HG02571 (cell line): ENCODE measurements around the gene PLCD3.

Experiments used
- ATAC-seq: cut with Tn5 transposase; IDR thresholded peaks from one replicate; pipeline ENCODE4 v1.9.1; 2021; ENCODE audit warnings: mild to moderate bottlenecking, moderate library complexity; ENCODE audit not compliant: unreplicated experiment

Gene PLCD3

GRCh38 chr17:45120558-45120957 is 11.8 kb downstream of the PLCD3 start:
- ATAC-seq, result no peak

GRCh38 chr17:45119964-45120363 is 12.4 kb downstream of the PLCD3 start:
- ATAC-seq, result no peak

- no peak for ATAC-seq
Observed at GRCh38 chr17:45118691-45119090, 13.6 kb downstream of the PLCD3 start.

- no peak for ATAC-seq
Observed at GRCh38 chr17:45117848-45118646, 14.3 kb downstream of the PLCD3 start.

DNA sequence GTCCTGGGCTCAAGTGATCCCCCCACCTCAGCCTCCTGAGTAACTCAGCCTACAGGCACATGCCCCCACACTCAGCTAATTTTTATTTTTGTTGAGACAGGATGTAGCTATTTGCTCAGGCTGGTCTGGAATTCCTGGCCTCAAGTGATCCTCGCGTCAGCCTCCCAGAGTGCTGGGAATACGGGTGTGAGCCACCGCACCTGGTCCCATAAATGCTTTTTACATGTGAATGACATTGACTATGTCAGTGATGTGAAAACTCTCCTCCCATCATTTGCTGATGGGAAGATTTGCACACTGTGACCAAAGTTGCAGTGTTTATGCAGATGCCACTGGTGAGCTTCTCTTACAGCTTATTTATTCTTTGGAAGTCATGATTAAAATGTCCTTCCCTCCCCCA is 15.0 kb downstream of the PLCD3 start:
- ATAC-seq, result no peak

GRCh38 chr17:45116434-45117016 is 15.8 kb downstream of the PLCD3 start:
- ATAC-seq, result no peak

DNA sequence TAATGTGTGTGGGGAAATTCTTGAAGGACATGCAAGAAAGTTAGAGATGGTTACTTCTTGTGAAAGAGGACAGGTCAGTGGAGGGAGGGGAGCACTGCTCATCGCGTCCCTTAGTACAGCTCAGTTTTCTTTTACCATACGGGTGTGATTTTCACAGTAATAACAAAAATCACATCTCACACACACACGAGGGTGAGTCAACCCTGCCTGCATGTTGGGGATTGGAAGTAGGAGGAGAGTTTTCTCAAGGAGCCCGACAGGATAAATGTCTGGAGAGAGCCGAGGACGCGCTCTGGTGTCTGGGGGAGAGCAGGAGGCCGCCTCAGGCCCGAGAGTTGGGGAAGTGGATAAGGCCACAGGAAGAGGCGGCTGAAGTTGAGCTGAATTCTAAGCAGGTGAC is 16.4 kb downstream of the PLCD3 start:
- ATAC-seq, result no peak

- ATAC-seq, result no peak
Observed at GRCh38 chr17:45115015-45115625, 17.2 kb downstream of the PLCD3 start.

GRCh38 chr17:45114117-45114932 is 18.0 kb downstream of the PLCD3 start:
- ATAC-seq, result no peak

- ATAC-seq, result no peak
Observed at GRCh38 chr17:45113424-45113754, 18.9 kb downstream of the PLCD3 start.

DNA sequence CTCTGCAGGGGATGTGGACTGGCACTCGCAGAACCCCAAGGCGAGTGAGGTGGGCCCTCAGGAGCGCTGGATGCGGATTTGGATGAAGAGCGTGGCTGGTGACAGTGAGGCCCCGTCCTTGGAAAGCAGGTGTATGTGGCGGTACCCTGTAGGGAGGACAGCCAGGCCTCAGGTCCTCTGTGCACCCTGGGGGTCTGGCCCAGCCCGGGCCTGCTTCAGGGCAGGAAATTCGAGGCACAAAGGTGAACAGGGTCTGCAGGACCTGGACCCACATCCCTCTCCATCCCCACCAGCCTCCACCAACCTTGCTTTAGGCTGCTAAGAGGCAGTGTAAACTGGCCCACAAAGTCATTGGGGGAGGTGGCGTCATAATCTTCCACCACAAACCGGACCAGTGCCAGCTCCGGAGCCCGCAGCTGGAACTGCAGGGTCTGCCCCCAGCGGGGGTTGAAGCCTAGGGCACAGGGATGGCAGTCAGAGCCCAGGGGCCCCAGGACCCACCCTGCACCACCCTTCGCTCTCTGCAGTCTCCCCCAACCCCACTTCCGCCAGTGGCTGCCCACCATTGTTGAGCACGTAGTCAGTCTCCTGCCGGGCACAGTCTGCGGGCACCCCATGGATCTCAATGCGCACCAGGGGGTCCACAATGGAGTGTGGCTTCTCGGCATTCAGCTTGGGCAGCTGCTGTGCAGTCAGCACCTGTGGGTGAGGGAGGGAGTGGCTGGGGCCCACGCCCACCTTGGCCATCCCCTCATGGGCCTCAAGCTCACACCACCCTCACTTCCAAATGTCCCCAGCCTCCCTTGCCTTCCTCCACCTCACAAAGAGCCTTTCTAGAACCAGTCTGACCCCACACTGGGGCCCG is 19.5 kb downstream of the PLCD3 start:
- ATAC-seq, result no peak

DNA sequence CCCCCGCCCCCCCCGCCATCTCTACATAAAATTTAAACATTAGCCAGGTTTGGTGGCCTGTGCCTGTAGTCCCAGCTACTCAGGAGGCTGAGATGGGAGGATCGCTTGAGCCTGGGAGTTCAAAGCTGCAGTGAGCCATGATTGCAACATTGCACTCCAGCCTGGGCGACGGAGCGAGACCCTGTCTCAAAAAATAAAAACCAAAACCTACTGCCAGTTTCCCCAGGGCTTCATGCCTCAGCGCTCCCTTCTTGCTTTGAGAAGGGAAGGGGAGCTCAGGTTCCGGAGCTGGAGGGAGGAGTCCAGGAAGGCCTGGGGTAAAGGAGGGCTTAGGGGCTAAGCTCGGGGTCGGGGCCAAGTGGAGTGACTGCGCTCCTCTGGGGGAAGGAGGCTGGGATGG is 20.5 kb downstream of the PLCD3 start:
- no peak for ATAC-seq

DNA sequence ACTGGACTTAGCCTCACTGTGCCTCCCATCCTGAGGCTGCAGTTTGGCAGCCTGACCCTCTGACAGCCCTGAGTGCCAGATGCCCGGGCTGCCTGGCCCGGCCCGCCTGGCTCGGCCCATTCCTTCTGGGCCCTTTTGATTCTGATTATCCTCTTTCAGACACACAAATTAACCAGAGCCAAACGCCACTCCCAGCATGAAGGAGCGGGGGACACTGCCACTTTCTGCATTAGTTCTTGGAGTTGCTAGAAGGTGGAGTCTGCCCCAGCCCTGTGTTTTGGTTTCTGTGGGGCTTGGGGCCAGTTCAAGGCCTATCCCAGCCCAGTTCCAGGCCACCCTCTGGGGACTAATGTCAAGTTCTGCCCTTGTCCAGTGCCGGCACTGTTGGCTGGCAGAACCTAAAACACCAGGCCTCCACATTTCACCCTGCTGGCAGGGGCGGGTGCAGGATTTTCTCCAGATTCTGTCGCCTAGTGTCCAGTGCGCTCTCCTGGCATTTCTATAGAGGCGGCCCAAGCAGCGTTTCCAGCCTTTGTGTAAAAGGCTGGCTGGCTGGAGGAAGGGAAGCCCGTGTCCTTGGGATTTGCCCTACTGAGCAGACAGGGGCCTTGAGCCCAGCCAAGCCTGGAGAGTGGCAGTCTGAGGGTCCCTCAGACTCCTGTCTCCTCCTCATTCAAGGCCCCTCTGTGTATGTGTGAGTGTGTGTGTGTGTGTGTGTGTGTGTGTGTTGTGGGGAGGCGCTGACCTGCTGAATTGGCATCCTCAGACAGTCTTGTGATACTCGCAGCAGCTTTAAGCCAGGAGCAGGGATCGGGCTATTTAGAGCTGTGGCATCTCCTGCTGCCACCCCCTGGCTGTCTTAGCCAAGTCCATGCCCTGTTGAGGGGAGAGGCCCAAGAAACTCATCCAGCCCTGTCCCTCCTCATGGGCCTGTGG is 21.4 kb downstream of the PLCD3 start:
- no peak for ATAC-seq

- ATAC-seq, result no peak
Observed at GRCh38 chr17:45108595-45109521, 23.5 kb downstream of the PLCD3 start.

DNA sequence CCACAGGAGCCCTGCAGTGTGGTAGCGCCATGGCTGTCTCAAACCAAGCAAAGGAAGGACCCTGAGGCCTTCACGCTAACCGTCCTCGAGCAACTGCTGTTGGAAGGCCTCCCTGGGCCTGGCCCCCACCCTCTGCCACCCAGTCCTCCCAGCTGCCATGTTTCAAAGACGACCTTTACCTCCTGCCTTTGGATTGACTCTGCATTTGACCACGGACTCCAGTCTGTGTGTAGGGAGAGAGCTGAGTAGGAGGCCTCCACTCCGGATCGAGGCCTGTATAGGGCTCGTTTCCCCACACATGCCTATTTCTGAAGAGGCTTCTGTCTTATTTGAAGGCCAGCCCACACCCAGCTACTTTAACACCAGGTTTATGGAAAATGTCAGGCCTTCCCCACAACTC is 24.3 kb downstream of the PLCD3 start:
- ATAC-seq, result no peak

- ATAC-seq, result no peak
Observed at GRCh38 chr17:45107293-45108010, 24.9 kb downstream of the PLCD3 start.

DNA sequence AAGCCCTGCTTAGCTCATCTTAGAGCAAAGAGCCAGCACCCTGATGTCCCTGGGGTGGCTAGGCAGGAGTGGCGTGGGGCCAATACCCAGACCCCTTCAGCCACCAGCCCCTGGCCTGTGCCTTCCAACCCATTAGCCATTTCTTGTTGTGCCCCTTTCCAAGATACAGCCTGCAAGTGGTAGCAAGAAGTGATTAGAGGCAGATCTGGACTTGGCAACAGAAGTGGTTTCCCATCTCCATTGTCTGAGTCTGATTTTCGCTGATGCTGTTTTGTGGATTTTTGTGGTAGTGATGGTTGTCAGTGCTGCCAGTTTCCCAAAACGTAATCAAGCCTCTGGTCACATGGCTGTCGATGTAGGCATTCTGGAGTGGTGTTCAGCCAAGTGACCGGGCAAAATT is 25.7 kb downstream of the PLCD3 start:
- ATAC-seq, result no peak

- no peak for ATAC-seq
Observed at GRCh38 chr17:45106096-45106495, 26.2 kb downstream of the PLCD3 start.
